D721Med (cell line): ENCODE data around the gene EBI3.
"Not testable (repeated sequence)": the region's sequence is repeated elsewhere in the genome, so short reads cannot be mapped to it uniquely, and the experiment has no call there.

Experiments
- DNase-seq: peaks from one replicate; pipeline ENCODE4 v3.0.0; 2011; ENCODE audit warnings: low spot score; ENCODE audit not compliant: insufficient read length
- FAIRE-seq: peaks from 2 replicates; lab custom pipeline; 2011; peaks lifted over from hg19 to GRCh38; lab: Jason Lieb, UNC
- CTCF ChIP-seq: IDR thresholded peaks from 2 replicates; pipeline ENCODE4 v1.5.1; 2012; ENCODE audit warnings: mild to moderate bottlenecking, control low read depth; ENCODE audit not compliant: insufficient read depth; ENCODE audit errors: missing control alignments

Gene EBI3

GRCh38 chr19:4217429-4218264 is 11.7 kb upstream of the EBI3 start:
- DNase-seq (peak; percentile 1), FAIRE-seq (no peak)
- no peak for TF ChIP-seq CTCF

- not testable (repeated sequence) for DNase-seq, FAIRE-seq
Measured at GRCh38 chr19:4218523-4218922, 10.8 kb upstream of the EBI3 start.

- no peak for DNase-seq
- FAIRE-seq = no peak
- TF ChIP-seq CTCF = no peak
Measured at GRCh38 chr19:4220188-4220587, 9.1 kb upstream of the EBI3 start.

- no peak for DNase-seq
- TF ChIP-seq CTCF = no peak
- FAIRE-seq = no peak
Measured at GRCh38 chr19:4224470-4224869, 4.9 kb upstream of the EBI3 start.

GRCh38 chr19:4225885-4226284 is 3.4 kb upstream of the EBI3 start:
- FAIRE-seq (no peak), DNase-seq (no peak)
- TF ChIP-seq CTCF = no peak

GRCh38 chr19:4227771-4228170 is 1.6 kb upstream of the EBI3 start:
- TF ChIP-seq CTCF = no peak
- no peak for DNase-seq
- FAIRE-seq = no peak

GRCh38 chr19:4228765-4229178 is 551 bp upstream of the EBI3 start:
- no peak for DNase-seq
- TF ChIP-seq CTCF = no peak
- FAIRE-seq = no peak

- FAIRE-seq, DNase-seq: not testable (repeated sequence)
Measured at GRCh38 chr19:4230237-4230636, 914 bp downstream of the EBI3 start.

- DNase-seq, FAIRE-seq: not testable (repeated sequence)
Measured at GRCh38 chr19:4231521-4231920, 2.2 kb downstream of the EBI3 start.

GRCh38 chr19:4232139-4232538 is 2.8 kb downstream of the EBI3 start:
- not testable (repeated sequence) for DNase-seq, FAIRE-seq
